Measurements from ENCODE around the gene GNG13. TPM values are rescaled to one million over a fixed set of nuclear protein-coding genes. Genes with fewer than 3 reads are reported as not detected.

The GNG13 gene
- total RNA-seq, 3 donors from 2014 or later (not counting 1 experiment from before 2014, with no cell fraction given), result not detected

DNA sequence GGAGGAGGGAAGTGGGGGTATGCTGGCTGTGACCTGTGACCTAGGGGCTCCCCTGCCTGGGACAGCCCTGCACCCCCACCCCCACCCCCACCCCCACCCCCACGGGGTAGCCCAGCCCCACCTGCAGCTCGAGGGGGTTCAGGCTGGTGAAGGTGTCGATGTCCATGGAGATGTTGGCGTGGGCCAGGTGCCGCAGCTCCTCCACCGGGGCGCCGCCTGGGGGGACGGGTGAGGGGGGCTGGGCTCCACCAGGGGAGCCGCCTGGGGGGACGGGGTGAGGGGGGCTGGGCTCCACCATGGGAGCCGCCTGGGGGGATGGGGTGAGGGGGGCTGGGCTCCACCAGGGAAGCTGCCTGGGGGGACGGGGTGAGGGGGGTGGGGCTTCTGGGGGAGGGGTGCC is 30.1 kb downstream of the GNG13 start:
- intact Hi-C loops (cut with micrococcal nuclease), result no loop called here
- Mint-ChIP-seq H3K27ac (no peak overlapping the region), H3K36me3 (no peaks in the 10 kb centered on the region), H3K27me3 (ENCODE audit: low read depth in 2 of 2) (no peaks in the 10 kb centered on the region), H3K4me3 (no peak overlapping the region), H3K9me3 (no peaks in the 10 kb centered on the region), H3K4me1 (no peaks in the 10 kb centered on the region)
- no peaks in the 10 kb centered on the region for H3K36me3 ChIP-seq (ENCODE audit: control insufficient read depth, insufficient read depth, low read length)
- H3K27ac ChIP-seq (ENCODE audit: low read length), result no peak overlapping the region
- DNase-seq (no peak), ATAC-seq (no peak)
- H3K9me3 ChIP-seq (ENCODE audit: control insufficient read depth, insufficient read depth, low read length), result no peaks in the 10 kb centered on the region
- TF ChIP-seq, protein P1, sequence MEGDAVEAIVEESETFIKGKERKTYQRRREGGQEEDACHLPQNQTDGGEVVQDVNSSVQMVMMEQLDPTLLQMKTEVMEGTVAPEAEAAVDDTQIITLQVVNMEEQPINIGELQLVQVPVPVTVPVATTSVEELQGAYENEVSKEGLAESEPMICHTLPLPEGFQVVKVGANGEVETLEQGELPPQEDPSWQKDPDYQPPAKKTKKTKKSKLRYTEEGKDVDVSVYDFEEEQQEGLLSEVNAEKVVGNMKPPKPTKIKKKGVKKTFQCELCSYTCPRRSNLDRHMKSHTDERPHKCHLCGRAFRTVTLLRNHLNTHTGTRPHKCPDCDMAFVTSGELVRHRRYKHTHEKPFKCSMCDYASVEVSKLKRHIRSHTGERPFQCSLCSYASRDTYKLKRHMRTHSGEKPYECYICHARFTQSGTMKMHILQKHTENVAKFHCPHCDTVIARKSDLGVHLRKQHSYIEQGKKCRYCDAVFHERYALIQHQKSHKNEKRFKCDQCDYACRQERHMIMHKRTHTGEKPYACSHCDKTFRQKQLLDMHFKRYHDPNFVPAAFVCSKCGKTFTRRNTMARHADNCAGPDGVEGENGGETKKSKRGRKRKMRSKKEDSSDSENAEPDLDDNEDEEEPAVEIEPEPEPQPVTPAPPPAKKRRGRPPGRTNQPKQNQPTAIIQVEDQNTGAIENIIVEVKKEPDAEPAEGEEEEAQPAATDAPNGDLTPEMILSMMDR (IDR thresholded peaks at IDR 0.05), result no peak
- 100% methylated on average over 2 of the region's 13 CpGs for WGBS (ENCODE audit: insufficient coverage)
- H3K4me1 ChIP-seq (ENCODE audit: control insufficient read depth, insufficient read depth, low read length), result no peaks in the 10 kb centered on the region
- H3K27me3 ChIP-seq (ENCODE audit: control insufficient read depth, insufficient read depth, low read length), result no peaks in the 10 kb centered on the region
- H3K4me3 ChIP-seq (ENCODE audit: low read length), result no peak overlapping the region

DNA sequence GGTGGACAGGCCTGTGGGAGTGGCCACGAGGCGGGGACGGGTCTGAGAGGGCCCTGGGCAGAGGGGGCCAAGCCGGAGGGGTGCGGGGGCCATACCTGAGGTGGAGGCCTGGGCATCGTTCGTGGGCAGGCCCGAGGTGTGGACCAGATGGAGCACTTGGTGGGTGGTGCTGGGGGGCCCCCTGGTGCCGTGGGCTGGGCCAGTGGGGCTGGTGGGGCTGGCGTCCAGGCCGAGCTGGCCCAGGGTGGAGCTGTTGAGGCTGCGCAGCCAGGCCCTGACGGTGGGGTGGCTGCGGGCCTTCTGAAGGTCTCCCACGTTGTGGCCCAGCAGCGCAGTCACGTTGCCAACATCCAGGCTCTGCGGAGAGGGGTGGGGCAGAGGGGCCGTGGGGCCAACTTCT is 30.6 kb downstream of the GNG13 start:
- Mint-ChIP-seq H3K4me3 (no peak overlapping the region), H3K27me3 (ENCODE audit: low read depth in 2 of 2) (no peaks in the 10 kb centered on the region), H3K4me1 (no peaks in the 10 kb centered on the region), H3K9me3 (no peaks in the 10 kb centered on the region), H3K27ac (no peak overlapping the region), H3K36me3 (no peaks in the 10 kb centered on the region)
- DNase-seq, result no peak
- 93% methylated on average over 19 of the region's 19 CpGs for WGBS (ENCODE audit: insufficient coverage)
- intact Hi-C loops (cut with micrococcal nuclease), result no loop called here
- Histone ChIP-seq H3K9me3 (ENCODE audit: control insufficient read depth, insufficient read depth, low read length) (no peaks in the 10 kb centered on the region), H3K36me3 (ENCODE audit: control insufficient read depth, insufficient read depth, low read length) (no peaks in the 10 kb centered on the region), H3K27ac (ENCODE audit: low read length) (no peak overlapping the region), H3K27me3 (ENCODE audit: control insufficient read depth, insufficient read depth, low read length) (no peaks in the 10 kb centered on the region), H3K4me3 (ENCODE audit: low read length) (no peak overlapping the region), H3K4me1 (ENCODE audit: control insufficient read depth, insufficient read depth, low read length) (no peaks in the 10 kb centered on the region)
- TF ChIP-seq, protein P1 (IDR thresholded peaks at IDR 0.05), result no peak
- no peak for ATAC-seq

DNA sequence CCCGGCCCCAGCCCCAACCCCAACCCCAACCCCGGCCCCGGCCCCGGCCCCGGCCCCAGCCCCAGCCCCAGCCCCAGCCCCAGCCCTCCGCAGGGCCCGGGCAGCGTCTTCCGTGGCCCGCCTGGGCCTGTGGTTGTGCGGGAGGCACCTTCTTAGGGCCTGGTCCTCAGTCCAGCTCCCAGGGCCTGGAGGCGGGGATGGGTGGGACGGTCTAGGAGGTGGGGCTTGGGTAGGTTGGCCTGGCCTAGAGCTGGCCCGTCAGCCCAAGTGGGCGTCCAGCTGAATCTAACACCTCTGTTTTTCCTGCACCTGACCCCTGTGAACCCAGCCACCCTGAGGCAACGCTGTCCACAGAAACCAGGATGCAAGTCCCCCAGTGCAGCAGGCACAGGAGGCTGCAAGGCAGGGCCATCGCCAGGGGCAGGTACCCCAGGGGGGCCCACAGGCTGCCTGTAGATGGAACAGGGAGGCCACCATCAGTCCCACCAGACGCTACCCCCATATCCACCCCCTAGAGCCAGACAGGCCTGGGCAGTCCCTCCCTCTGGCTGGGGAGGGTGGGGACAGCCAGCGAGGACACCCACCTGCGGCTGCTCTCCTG is 31.2 kb downstream of the GNG13 start:
- H3K4me1 ChIP-seq (ENCODE audit: control insufficient read depth, insufficient read depth, low read length), result no peaks in the 10 kb centered on the region
- WGBS (ENCODE audit: insufficient coverage), result 67% methylated on average over 15 of the region's 20 CpGs
- DNase-seq, result no peak
- H3K36me3 Mint-ChIP-seq, result no peaks in the 10 kb centered on the region
- H3K27me3 Mint-ChIP-seq (ENCODE audit: low read depth in 2 of 2), result no peaks in the 10 kb centered on the region
- H3K9me3 ChIP-seq (ENCODE audit: control insufficient read depth, insufficient read depth, low read length), result no peaks in the 10 kb centered on the region
- no peak overlapping the region for H3K27ac Mint-ChIP-seq
- no peaks in the 10 kb centered on the region for H3K4me1 Mint-ChIP-seq
- no peak for ATAC-seq
- no peak overlapping the region for H3K4me3 Mint-ChIP-seq
- H3K4me3 ChIP-seq (ENCODE audit: low read length), result no peak overlapping the region
- H3K27ac ChIP-seq (ENCODE audit: low read length), result no peak overlapping the region
- TF ChIP-seq, protein P1 (IDR thresholded peaks at IDR 0.05), result no peak
- H3K36me3 ChIP-seq (ENCODE audit: control insufficient read depth, insufficient read depth, low read length), result no peaks in the 10 kb centered on the region
- no peaks in the 10 kb centered on the region for H3K27me3 ChIP-seq (ENCODE audit: control insufficient read depth, insufficient read depth, low read length)
- H3K9me3 Mint-ChIP-seq, result no peaks in the 10 kb centered on the region
- intact Hi-C loops (cut with micrococcal nuclease), result no loop called here

DNA sequence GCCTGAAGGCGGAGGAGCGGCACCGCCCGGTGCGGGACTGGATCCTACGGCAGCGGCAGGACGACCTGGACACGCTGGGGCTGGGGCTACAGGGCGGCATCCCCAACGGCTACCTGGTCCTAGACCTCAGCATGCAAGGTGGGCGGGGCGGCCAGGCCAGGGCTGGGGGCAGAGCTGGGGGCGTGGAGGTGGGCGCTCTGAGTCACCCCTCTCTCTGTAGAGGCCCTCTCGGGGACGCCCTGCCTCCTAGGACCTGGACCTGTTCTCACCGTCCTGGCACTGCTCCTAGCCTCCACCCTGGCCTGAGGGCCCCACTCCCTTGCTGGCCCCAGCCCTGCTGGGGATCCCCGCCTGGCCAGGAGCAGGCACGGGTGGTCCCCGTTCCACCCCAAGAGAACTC is 32.1 kb downstream of the GNG13 start:
- H3K36me3 Mint-ChIP-seq, result no peaks in the 10 kb centered on the region
- ATAC-seq (no peak), DNase-seq (no peak)
- Histone ChIP-seq H3K27ac (ENCODE audit: low read length) (no peak overlapping the region), H3K36me3 (ENCODE audit: control insufficient read depth, insufficient read depth, low read length) (no peaks in the 10 kb centered on the region), H3K9me3 (ENCODE audit: control insufficient read depth, insufficient read depth, low read length) (no peaks in the 10 kb centered on the region), H3K27me3 (ENCODE audit: control insufficient read depth, insufficient read depth, low read length) (no peaks in the 10 kb centered on the region), H3K4me1 (ENCODE audit: control insufficient read depth, insufficient read depth, low read length) (no peaks in the 10 kb centered on the region), H3K4me3 (ENCODE audit: low read length) (no peak overlapping the region)
- WGBS (ENCODE audit: insufficient coverage), result 83% methylated on average over 21 of the region's 21 CpGs
- H3K4me3 Mint-ChIP-seq, result no peak overlapping the region
- no peaks in the 10 kb centered on the region for H3K27me3 Mint-ChIP-seq (ENCODE audit: low read depth in 2 of 2)
- no peaks in the 10 kb centered on the region for H3K9me3 Mint-ChIP-seq
- no peak overlapping the region for H3K27ac Mint-ChIP-seq
- no peaks in the 10 kb centered on the region for H3K4me1 Mint-ChIP-seq
- TF ChIP-seq, protein P1 (IDR thresholded peaks at IDR 0.05), result no peak
- intact Hi-C loops (cut with micrococcal nuclease), result no loop called here
